Sigmoid colon (tissue), 4 donors: ENCODE data around the gene ANKRD13D.

Source experiments
- EP300 ChIP-seq, 4 donors: sonication (generic); formaldehyde crosslinking; IDR thresholded peaks; one replicate each; pipeline ENCODE4 v1.6.1; 2017; ENCODE audit warnings: antibody characterized with exemption in 4 of 4
- POLR2AphosphoS5 ChIP-seq, 4 donors: sonication (generic); formaldehyde crosslinking; IDR thresholded peaks; one replicate each; pipeline ENCODE4 v1.6.1; 2017; ENCODE audit warnings: antibody characterized with exemption in 4 of 4
- TF ChIP-seq, protein P1 (sequence below), 4 experiments: fragments of 450-650 bp in 3 of 4; fragments of 200-600 bp in 1 of 4; IDR thresholded peaks; one replicate each; pipeline ENCODE4 v1.5.1; 2016 to 2019; ENCODE audit warnings: antibody characterized with exemption in 4 of 4, mild to moderate bottlenecking in 3 of 4, moderate library complexity in 2 of 4

DNA sequence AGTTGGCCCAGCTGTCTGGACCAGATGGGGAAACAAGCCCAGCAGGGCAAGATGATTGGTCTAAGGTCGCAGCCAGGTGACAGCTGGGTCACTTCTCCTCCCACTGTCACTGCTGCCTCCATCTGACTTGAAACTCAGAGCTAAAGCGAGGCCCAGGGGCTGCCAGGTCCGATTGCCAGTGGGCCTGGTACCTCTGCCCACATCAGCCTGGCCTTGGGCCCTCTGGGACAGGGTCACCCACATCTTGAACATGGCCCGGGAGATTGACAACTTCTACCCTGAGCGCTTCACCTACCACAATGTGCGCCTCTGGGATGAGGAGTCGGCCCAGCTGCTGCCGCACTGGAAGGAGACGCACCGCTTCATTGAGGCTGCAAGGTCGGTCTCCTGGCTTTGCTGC, 20.1 kb downstream of the ANKRD13D start:
- TF ChIP-seq, protein P1, sequence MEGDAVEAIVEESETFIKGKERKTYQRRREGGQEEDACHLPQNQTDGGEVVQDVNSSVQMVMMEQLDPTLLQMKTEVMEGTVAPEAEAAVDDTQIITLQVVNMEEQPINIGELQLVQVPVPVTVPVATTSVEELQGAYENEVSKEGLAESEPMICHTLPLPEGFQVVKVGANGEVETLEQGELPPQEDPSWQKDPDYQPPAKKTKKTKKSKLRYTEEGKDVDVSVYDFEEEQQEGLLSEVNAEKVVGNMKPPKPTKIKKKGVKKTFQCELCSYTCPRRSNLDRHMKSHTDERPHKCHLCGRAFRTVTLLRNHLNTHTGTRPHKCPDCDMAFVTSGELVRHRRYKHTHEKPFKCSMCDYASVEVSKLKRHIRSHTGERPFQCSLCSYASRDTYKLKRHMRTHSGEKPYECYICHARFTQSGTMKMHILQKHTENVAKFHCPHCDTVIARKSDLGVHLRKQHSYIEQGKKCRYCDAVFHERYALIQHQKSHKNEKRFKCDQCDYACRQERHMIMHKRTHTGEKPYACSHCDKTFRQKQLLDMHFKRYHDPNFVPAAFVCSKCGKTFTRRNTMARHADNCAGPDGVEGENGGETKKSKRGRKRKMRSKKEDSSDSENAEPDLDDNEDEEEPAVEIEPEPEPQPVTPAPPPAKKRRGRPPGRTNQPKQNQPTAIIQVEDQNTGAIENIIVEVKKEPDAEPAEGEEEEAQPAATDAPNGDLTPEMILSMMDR (IDR thresholded peaks at IDR 0.05) = no peak
- no peak for TF ChIP-seq POLR2AphosphoS5 (IDR thresholded peaks at IDR 0.05)
- no peak for TF ChIP-seq EP300 (IDR thresholded peaks at IDR 0.05)
